Activated effector memory CD4-positive, alpha-beta T cell treated with Interleukin-2 at 50 U/mL for 16 hours (primary cell): Measurements from ENCODE around the gene PPL.
"Not testable (repeated sequence)": the region's sequence is repeated elsewhere in the genome, so short reads cannot be mapped to it uniquely, and the experiment has no call there.

Source experiments
- DNase-seq: peaks from one replicate; pipeline ENCODE4 v3.0.0-alpha.2; 2020

The PPL gene

DNA sequence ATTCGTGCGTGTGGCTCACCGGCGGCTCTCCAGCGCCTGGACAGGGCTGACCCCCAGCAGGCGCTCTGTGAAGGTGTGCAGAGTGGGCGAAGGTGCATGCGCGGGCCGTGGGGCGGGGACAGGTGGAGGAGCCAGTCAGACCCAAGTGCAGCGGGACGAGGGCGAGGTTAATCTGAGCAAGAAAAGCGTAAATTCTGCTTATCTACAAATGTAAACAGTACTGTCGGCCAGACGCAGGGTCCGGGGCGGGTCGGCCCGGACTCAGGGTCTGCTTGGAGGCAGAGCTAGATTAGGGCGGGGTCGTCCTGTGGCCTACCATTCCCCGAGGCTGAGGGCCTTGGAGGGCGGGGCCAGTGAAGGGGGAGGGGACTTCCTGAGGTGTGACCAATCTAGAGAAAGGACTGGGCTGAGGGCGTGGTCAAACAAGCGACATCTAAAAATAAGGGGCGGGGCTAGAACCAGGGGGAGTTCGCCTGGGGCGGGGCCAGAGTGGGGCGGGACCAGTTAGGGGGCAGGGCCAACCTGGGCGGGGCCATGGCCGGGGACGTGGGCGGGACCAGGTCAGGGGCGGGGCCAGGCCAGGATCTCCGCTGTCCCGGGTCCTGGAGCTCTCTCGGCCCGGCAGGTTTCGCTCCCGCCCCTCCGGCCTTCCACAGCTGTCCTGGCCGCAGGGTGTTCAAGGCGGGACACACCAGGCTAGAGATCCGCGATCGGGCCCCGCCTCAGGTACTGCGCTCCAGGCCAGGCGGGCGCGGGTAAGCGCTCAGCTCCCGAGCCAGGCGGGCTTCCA, 21.0 kb upstream of the PPL start, which contains the start of gene SEC14L5:
Gene SEC14L5, plus strand, starts transcription at position 611 of the 790 bp plus-strand sequence. CDS start 994 bp downstream, outside the sequence.
- peak; percentile 77 for DNase-seq

DNA sequence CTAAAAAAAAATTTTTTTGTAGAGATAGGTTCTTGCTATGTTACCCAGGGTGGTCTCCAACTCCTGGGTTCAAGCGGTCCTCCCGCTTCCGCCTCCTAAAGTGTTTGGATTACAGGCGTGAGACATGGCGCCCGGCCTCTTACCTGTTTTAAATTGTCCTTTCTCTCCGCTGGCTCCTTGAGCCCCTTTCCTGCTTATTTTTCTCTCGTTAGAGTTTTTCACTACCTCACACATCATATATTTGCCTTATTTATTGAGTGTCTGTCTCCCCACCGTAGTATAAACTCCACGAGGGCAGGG, 20.4 kb upstream of the PPL start:
- DNase-seq: no peak

DNA sequence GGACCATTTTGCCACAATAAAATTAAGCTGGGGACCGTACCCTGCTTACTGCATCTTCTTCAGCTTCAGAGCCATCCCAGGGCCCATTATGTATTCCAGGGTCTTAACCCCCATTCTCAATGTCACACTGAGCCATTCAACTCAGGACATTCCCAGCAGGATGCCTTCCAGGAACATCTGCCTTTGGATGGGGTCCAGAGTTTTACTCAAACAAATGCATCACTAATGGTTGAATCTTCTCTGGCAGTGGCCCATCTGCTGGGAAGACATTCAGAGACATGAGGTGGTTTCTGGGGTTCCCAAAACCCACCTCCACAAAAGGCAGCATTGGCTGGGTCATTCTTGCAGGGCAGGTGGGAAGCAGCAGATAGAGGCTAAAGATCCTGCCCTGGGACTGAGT, 17.8 kb upstream of the PPL start:
- DNase-seq: no peak

DNA sequence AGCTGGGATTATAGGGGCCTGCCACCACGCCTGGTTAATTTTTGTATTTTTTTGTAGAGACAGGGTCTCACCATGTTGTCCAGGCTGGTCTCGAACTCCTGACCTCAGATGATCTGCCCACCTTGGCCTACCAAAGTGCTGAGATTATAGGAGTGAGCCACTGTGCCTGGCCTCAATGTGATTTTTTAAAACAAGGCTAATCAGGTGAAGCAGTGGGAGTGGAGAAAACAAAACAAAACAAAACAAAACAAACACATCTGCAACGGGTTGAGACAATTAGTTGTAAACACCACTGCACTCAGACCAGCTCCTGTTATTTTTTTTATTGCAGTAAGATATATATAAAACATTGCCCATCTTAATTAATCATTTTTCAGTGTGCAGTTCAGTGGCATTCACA, 14.6 kb upstream of the PPL start:
- DNase-seq: not testable (repeated sequence)

DNA sequence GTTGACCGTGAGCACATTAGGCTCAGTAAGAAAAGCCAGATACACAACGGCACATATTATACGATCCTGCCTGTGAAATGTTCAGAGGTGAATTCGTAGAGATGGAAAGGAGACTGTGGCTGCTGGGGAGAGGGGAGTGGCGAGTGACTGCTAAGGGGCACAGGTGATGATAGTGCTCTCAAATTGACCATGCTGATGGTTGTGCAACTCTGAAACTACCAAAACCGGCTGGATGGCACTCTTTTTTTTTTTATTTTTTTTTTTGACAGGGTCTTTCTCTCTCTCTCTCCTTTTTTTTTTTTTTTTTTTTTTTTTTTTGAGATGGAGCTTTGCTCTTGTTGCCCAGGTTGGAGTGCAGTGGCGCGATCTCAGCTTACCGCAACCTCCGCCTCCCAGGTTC, 13.0 kb upstream of the PPL start:
- no peak for DNase-seq

DNA sequence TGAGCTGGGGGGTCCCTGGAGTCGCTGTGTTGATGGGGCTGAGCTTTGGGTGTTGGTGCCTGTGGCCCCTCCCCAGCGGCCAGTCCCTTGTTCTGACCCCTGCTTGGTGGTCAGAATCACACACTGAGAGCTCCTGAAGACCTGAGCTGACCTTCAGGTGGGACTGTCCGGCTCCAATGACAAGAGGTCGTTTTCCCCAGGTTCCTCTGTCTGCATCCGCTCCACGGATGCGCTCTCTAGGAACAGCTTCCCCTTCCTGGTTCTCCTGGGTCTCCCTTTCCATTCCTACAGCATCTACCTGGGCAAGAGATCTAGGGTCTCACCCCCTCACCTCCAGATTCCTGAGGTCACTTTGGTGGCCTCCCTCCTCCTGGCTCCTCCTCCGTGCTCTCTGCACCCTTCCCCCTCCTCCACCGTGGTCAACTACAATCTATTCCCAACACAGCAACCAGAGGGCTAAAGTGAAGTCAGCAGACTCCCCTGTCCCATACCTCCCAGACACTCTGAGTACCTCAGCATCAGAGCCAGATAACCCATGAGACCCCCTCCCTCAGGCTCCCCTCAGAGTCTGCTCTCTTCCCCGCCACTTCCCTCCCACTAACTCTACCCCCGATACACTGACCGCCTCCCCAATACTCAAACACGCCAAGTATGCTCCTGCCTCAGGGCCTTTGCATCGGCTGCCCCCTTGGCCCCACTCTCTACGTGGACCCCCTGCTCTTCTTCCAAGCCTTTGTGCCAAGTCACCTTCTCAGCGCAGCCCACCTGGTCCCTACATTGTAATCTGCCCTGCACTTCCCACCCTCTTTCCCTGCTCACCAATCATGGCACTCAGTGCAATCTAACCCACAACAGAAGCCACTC, 12.2 kb upstream of the PPL start:
- no peak for DNase-seq

DNA sequence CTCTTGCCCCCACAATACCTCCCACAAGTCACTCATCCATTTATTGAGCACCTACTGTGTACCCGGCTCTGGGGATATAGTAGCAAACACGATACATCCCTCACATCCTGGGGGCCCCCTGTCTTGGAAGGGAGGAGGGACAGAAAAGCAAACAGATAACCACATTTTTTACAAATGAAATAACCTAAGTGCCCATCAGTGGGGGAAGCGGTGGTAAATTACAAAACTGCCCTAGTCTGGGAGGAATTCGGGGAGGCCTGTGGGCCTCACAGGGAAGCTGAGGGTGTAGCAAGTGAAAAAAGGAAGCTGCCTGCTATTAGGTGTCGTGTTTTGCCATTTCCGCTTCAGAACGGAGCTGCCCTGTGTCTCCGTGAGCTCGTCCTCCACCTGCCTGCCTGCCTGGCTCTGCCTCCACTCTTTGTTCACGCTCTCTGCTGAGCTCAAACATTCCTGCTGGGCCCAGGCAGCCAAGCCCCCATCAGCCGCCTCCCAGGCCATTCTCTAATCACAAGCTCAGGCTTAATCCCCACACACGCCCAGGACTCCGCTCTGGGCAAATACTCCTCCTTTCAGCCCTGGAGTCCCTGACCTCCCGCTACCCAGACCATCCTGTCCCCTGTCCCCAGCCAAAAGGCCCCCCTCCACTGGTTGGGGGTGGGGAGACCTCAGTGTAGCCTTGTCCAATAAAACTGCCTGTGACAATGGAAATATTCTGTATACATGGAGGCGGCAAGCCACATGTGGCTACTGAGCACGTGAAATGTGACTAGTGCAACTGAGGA, 11.0 kb upstream of the PPL start:
- no peak for DNase-seq

DNA sequence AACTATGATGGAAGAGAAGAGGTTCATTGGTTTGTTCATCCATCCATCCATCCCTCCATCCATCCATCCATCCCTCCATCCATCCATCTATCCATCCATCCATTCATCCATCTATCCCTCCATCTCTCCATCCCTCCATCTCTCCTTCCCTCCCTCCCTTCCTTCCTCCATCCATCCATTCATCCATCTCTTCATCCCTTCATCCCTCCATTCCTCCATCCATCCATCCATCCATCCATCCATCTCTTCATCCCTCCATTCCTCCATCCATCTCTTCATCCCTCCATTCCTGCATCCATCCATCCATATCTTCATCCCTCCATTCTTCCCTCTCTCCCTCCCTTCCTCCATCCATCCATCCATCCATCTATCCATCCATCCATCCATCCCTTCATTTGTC, 10.0 kb upstream of the PPL start:
- no peak for DNase-seq

DNA sequence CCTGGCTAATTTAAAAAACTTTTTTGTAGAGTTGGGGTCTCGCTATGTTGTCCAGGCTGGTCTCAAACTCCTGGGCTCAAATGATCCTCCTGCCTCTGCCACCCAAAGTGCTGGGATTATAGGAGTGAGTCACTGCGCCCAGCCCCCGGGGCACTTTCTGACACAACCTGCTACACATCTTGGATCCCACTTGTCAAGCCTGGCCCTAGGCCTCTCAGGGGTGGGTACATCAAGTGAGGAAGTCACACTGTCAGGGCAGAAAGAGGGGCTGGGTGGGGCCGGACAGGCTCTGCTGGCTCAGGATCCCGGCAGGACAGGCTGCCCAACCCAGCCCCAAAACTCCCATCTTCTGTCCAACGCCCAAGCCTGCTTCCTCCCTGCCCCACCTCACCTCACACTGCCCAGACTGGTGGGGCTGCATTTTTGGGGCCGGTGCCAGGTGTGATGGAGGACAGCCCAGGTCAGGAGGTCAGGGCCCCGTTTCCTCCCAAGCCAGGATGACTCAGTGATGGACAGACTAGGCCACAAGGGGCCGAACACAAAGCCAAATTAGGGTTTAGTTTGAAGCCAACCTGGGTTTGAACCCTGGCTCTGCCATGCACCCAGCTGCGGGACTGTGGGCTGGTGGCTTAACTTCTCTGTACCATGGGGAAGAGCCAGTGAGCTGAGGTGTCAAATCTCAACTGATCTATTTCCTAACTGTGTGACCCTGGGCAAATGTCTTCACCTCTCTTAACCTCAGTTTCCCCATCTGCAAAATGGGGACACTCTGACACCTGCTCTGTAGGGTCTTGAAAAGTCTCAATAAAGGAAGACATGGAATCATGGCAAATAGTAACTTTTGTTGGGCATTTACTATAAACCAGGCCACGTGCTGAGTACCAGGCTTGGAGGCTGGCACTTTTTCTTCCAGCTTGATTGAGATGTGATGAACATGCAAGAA, 8.9 kb upstream of the PPL start:
- DNase-seq: no peak

DNA sequence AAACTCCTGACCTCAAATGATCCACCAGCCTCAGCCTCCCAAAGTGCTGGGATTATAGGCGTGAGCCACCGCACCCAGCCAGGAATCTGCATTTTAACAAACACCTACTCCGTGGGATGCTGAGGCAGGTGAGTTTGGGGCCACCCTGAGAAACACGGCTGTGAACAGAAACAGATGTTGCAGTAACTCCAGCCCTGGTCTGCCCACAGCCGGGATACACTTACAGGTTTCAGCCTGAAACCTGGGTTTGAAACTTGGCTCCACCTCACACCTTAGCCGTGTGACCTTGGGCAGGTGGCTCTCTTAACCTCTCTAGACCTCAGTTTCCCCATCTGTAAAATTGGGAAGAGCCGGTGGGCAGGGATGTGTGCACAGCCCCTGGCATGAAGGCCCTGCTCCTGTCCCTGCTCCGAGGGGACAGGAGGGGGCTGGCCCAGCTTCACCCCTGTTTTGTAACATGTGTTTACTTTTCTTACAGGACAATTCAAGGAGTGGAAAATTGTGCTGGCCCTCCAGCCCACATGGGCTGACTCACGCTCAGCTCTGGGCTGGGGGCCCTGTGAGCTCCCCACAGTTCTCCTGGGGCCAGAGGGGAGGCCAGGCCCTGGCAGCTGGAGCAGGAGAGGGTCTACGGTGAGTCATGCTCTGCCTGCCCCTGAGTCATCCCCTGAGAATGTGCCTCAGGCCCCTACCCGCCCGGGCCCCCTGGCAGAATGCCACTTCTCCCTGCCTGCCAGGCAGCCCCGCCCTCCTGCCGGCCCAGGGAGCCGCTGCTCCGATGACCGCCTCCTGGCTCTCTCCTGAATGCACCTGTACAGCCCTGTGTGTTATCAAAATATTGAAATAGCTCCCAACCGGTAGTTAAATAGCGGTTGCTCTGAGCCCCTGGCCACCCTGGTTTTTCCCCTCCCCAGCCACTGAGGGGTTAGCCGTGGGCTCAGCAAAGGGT, 7.7 kb upstream of the PPL start:
- no peak for DNase-seq

DNA sequence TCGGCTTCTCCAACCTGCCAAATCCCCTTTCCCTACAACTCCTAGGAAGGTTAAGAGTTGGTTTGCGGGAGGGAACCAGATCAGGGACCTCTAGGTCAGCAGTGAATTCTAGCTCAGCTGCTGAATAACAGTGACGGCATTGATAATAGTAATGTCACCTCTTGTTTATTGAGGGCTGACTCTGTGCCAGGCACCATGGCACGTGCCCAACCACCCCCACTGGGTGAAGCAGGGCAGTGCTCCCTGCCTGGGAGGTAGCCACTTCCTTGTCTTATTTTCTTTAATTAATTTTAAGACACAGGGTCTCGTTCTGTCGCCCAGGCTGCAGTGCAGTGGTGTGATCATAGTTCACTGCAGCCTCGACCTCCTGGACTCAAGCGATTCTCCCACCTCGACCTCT, 5.5 kb upstream of the PPL start:
- DNase-seq: no peak

DNA sequence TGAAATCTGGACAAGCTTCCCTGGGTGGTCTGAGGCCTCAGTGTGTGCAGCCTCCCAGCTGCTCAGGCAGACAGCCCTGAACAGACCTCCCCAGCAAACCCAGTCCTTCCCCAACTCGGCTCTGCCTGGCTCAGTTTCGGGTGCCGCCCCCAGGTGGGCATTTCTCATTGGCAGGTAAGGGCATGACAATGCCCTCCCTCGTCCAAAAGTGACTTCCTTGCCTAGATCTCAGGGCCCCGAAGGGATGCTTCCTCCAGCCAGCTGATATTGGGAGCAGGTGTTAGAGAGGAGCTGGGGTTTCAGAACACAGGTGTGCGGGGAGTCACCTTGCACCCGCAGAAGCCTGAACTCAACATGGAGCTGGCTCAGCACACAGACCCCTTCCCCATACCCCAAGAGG, 3.8 kb upstream of the PPL start:
- no peak for DNase-seq

DNA sequence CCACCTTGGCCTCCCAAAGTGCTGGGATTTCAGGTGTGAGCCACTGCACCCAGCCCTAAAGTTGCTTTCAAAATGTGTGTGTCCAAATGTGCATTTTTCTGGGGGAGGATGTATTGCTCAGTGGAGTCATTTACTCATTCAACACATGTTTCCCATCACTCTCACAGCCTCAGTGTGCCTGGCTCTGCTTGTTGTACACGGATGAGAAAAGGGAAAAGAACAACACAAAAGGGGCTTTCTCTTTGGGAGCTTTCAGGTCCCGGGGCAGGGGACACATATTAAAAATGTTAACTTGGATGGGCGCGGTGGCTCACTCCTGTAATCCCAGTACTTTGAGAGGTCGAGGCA, 1.7 kb upstream of the PPL start:
- no peak for DNase-seq

DNA sequence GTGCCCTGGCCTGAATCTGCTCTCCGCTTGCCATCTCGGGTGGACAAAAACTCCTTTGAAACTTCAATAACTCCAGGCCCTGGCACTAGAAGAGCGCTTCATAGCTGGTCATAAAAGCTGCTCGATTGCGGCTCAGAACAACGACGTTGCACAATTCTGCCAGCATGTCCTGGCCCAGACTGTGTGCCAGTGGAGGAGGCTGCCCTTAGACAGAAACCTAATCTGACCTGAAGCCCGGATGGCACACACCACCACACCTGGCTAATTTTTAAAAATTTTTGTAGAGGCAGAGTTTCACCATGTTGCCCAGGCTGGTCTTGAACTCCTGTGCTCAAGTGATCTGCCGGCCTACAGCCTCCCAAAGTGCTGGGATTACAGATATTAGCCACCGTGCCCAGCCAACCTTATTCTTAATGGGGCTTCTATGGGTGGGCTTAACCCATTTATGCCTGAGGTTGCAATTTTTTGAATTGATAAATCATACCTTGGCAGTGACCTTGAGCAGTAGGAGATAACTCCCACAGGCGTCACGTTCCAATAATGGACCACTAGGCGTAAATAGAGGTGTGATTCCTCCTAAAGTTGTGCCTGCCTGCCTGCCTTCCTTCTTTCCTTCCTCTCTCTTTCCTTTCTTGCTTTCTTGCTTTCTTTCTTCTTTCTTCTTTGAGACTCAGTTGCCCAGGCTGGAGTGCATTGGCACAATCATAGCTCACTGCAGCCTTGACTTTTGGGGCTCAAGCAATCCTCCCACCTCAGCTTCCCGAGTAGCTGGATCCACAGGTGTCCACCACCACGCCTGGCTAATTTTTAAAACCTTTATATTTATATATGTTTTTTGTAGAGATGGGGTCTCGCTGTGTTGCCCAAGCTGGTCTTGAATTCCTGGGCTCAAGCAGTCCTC, 1.1 kb upstream of the PPL start:
- no peak for DNase-seq

DNA sequence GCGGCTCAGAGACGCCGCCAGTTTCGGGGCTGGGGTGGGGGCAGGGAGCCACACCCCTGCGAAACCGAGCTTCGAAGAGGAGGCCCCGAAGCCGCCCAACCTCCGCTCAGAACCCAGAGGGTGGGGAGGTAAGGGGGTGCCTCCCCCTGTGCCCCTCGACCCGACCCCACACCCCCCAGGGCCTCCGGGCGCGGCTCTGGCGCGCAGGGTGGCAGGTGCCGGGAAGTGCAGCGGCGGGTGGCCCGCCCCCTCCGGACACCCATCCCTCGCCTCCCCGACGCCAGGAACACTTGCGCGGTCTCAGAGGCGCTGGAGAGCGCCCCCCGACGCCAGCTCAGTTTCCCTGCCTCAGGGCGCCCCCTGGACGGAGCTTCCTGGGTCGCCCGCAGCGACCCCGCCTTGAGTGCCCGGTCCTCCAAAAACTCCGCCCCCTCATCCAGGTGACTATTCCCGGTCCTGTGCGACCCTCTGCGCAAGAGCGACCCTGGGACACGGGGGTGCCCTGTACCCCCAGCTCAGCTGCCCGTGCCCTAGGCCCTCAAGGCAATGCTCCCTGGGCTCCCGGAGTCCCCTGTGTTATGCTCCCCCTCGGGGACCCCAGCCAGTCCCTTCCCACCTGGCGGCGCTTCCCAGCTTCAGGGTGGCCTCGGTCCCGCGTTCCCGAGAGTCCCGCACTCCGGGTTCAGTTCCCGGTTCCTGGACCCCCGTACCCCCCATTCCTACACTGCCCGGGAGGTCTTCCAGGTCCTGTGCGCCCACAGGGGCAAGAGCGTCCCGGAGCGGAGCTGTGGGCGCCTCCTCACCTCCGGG, 562 bp downstream of the PPL start:
- no peak for DNase-seq

DNA sequence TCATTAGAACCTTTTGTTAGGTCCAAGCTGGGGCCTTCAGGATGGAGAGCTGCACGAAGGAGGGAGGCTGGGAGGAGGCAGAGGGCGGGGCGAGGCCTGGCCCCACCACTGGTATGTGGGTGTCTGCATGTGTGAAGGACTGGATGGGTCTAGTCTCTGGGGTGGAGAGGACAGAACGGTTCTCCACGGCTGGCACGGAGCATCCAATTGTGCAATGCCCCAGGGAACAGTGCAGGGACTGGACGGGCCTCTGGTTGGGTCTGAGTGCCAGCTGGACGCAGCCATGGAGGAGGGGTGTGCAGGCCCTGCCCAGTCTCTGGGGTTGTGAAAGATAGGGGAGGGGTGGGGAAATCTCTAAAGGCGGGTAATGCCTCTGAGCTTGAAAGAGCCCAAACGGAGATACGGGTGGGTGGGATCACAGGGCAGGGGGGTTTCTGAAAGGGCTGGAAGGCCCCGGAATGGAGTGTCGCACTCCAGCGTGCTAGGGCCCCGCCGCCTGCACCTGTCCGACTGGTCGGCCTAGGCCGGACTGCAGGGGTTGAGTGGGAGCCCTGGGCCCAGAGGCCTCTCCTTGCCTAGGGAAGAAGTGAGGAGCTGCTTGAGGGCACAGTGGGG, 1.6 kb downstream of the PPL start:
- DNase-seq: no peak

DNA sequence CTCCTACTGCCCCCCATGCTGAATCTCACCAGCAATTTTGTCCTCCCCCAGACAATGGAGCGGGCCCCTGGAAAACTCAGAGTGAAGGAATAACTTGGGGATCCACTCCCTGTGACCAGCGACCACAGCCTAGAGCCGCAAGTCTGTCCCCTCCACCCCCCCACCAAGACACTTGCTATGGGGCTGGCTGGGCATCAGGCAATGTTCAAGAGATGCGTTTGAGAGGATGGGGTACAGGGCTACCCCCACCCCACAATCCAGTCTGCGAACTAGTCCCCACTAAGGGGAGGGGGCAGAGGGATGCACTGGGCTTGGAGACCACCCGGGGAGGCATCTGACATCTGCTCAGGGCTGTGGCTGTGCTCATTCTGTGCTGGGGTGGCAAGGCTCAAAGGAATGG, 2.4 kb downstream of the PPL start:
- DNase-seq: no peak

DNA sequence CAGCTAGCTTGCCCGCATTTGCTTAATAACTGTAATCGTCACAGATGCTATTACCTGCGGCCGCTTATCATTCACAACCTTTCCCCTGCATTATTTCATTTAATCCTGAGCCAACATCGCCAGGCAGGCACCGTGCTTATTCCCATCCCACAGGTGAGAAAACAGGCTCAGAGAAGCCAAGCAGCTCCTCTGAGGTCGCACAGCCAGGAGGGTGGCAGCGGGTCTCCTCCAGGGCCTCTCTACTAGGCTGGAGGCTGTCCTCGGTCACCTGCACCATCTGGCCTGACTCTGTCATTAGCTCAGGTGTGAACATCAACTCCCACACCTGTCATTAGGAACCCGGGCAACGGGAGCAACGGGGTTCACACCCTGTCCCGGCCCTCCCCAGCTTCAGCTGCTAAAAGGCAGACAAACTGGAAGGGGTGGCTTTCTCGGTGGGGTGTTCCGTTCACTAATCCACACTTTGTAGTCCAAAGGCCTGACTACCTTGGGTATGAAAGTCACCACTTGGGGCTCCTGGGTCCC, 3.0 kb downstream of the PPL start:
- no peak for DNase-seq

DNA sequence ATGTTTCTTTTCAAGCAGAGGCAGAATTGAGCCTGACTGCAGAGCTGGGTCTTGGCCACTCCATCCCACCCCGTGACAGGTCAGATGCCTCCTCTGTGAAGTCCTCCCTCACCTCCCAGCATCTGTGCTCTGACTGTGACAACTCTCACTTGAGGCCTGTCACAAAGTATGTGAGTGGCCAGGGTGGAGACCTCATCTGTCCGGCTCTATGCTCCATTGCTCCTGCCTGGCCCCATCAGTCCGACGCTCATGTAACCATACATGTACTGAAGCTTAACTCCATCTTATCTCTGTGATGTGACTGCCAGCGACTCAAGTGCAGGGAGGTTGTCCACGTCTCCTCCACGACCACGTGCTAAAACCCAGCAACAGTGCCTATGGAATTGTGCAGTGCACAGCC, 3.5 kb downstream of the PPL start:
- no peak for DNase-seq
